Parathyroid adenoma (tissue), 2 donors: ENCODE measurements around the gene KRT3.

Experiments used
- H2AFZ ChIP-seq: fragments of 300-600 bp; sonication (generic); one replicate; pipeline ENCODE4 v1.7.0; 2017; ENCODE audit warnings: antibody characterized with exemption, mild to moderate bottlenecking
- H3K27ac ChIP-seq: fragments of 300-600 bp; sonication (generic); one replicate; pipeline ENCODE4 v1.7.0; 2017
- H3K27me3 ChIP-seq: fragments of 300-600 bp; sonication (generic); one replicate; pipeline ENCODE4 v1.7.0; 2017; ENCODE audit warnings: low read length; ENCODE audit not compliant: control insufficient read depth, insufficient read depth
- H3K36me3 ChIP-seq: fragments of 300-600 bp; sonication (generic); one replicate; pipeline ENCODE4 v1.7.0; 2017; ENCODE audit warnings: low read length; ENCODE audit not compliant: control insufficient read depth, insufficient read depth
- H3K4me1 ChIP-seq: fragments of 300-600 bp; sonication (generic); one replicate; pipeline ENCODE4 v1.7.0; 2017; ENCODE audit warnings: control low read depth
- H3K4me2 ChIP-seq: fragments of 300-600 bp; sonication (generic); one replicate; pipeline ENCODE4 v1.7.0; 2017; ENCODE audit warnings: low read length
- H3K4me3 ChIP-seq: fragments of 300-600 bp; sonication (generic); one replicate; pipeline ENCODE4 v1.7.0; 2017; ENCODE audit warnings: low read depth, low read length
- H3K79me2 ChIP-seq: fragments of 300-600 bp; sonication (generic); one replicate; pipeline ENCODE4 v1.7.0; 2017; ENCODE audit warnings: control low read depth
- H3K9ac ChIP-seq: fragments of 300-600 bp; sonication (generic); one replicate; pipeline ENCODE4 v1.7.0; 2017; ENCODE audit warnings: mild to moderate bottlenecking
- H3K9me3 ChIP-seq: fragments of 300-600 bp; sonication (generic); one replicate; pipeline ENCODE4 v1.7.0; 2017; ENCODE audit warnings: low read length; ENCODE audit not compliant: control insufficient read depth
- TF ChIP-seq, protein P1 (sequence below): fragments of 300-600 bp; sonication (generic); IDR thresholded peaks from one replicate; pipeline ENCODE4 v1.7.0; 2017; ENCODE audit warnings: antibody characterized with exemption, mild to moderate bottlenecking
- donor health status: primary hyperparathyroidism.

The KRT3 gene

DNA sequence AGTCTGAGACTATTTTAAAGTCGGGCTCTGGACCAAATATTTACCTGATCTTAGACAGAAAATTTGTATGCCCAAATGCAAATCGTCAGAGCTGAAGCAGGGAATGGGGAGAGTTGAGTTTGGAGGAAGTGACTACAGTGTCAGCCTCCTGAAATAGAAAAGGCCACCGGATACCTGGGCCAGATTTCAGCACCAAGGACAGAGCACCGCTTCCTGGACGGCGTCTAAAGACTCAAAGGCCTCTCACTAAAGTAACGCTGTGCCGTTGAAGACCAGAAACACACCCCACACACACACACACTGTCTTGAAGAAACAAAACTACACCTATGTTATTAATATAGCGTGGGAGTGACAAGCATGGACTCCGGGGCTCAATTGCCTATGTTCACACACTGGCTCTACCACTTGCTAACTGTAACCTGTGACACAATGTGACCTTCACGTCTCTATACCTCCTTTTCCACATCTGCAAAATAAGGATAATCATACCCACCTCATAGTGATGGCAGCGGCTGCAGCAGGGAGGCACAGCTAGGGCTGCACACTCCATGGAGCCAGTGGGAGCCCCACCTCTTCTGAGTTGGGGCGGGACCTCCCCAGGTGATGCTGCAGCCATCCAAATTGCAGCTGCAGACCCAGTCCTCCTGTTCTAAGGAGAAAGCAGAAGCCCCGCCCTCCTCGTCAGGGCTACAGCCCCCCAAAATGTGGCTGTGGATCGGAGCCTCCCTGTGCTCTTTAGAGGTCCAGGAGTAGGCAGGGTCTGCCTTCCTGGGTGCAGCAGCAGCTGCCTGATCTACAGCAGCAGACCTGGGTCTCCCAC lies 54.3 kb downstream of the KRT3 start:
- H3K4me3 ChIP-seq = no peak overlapping the region
- no peak overlapping the region for H3K4me2 ChIP-seq
- no peak overlapping the region for H3K9ac ChIP-seq
- no peaks in the 10 kb centered on the region for H3K36me3 ChIP-seq
- H3K9me3 ChIP-seq = no peaks in the 10 kb centered on the region
- H2AFZ ChIP-seq = peak overlapping the region; percentile 56
- TF ChIP-seq, protein P1, sequence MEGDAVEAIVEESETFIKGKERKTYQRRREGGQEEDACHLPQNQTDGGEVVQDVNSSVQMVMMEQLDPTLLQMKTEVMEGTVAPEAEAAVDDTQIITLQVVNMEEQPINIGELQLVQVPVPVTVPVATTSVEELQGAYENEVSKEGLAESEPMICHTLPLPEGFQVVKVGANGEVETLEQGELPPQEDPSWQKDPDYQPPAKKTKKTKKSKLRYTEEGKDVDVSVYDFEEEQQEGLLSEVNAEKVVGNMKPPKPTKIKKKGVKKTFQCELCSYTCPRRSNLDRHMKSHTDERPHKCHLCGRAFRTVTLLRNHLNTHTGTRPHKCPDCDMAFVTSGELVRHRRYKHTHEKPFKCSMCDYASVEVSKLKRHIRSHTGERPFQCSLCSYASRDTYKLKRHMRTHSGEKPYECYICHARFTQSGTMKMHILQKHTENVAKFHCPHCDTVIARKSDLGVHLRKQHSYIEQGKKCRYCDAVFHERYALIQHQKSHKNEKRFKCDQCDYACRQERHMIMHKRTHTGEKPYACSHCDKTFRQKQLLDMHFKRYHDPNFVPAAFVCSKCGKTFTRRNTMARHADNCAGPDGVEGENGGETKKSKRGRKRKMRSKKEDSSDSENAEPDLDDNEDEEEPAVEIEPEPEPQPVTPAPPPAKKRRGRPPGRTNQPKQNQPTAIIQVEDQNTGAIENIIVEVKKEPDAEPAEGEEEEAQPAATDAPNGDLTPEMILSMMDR = no peak
- H3K4me1 ChIP-seq = peaks cover 12% of the 10 kb centered on the region
- no peak overlapping the region for H3K27ac ChIP-seq
- H3K79me2 ChIP-seq = no peaks in the 10 kb centered on the region
- H3K27me3 ChIP-seq = no peaks in the 10 kb centered on the region

DNA sequence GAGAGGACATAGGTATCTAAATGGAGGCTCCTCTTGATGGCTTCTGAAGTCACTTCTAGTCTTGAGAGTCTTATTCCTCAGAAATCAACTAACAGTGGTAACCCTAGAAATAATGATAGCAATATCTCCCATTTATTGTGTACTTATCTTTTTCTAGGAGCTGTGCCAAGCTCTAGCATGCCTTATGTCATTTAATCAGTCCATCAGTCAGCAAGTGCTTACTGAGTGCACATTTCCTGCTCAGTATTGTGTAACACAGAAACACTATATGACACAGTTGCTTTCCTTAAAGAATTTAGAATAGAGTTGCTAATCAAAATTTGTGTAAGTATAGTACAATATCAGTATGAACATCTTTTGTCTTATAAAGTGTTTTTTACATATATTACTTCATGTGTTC lies 55.3 kb downstream of the KRT3 start:
- Histone ChIP-seq H2AFZ (no peak overlapping the region), H3K27ac (peak overlapping the region; percentile 37), H3K9me3 (no peaks in the 10 kb centered on the region), H3K79me2 (no peaks in the 10 kb centered on the region), H3K4me1 (peaks cover 12% of the 10 kb centered on the region), H3K36me3 (no peaks in the 10 kb centered on the region), H3K9ac (no peak overlapping the region), H3K4me3 (no peak overlapping the region), H3K4me2 (no peak overlapping the region), H3K27me3 (no peaks in the 10 kb centered on the region)
- TF ChIP-seq, protein P1 = no peak

DNA sequence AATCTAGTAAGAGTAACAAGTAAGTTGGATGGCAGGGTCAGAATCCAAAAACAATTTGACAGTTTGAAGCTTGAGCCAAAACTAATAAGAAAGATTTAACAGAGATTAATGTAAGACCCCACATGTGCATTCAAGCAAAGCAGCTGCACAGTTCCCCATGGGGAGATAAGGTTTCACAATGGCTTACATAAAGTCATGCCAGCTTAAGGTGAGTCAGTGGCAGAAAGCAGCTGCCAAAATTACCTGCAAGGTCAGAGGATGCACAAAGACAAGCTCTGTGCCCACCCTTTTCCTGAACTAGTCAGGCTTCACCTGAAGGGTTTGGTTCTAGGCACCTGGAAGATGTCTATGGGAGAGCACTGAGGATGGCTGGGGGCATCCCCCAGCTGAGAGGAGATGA lies 56.0 kb downstream of the KRT3 start:
- Histone ChIP-seq H3K4me1 (peaks cover 12% of the 10 kb centered on the region), H3K36me3 (no peaks in the 10 kb centered on the region), H3K4me3 (no peak overlapping the region), H3K4me2 (no peak overlapping the region), H3K27ac (peak overlapping the region; percentile 37), H3K27me3 (no peaks in the 10 kb centered on the region), H3K79me2 (no peaks in the 10 kb centered on the region), H2AFZ (no peak overlapping the region), H3K9ac (no peak overlapping the region), H3K9me3 (no peaks in the 10 kb centered on the region)
- TF ChIP-seq, protein P1 = no peak
